ENCODE data around the gene SGCD. TPM values are rescaled to one million over a fixed set of nuclear protein-coding genes. Genes with fewer than 3 reads are reported as not detected.

The SGCD gene
- total RNA-seq, 1 donor = 0.10 TPM

DNA sequence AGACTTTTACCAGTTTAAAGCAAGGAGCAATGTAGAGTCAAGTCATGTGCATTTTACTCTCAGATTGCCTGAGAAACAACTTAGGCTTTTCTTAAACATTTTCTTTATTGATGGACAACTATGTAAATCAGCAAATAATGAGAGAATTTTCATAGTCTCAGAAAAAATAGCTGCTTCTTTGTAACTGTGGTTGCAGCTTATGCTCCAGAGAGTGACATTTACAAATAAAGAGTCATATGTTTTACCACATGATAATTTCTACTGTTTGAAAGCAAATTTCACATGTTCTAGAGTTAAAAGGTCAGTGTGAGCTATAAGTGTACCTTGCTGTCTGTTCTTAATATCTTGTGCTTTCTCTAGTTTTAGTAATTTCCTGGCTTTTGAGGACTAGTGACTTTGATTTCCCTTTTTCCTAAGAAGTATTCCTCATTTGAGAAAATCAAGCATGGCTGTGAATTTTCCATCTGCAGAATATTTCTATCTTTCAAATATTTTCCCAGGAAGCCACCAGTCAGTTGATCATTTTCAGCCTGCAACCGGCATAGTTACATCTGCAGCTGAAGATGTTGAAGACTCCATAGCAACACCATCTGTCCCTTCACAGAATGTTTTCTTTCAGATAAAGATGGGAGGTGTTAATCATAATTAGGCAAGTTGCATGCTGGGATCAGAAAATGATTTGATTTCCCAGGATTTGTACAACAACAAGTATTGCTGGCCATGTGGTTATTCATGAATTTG lies 229.9 kb downstream of the SGCD start:
- H3K27me3 ChIP-seq (ENCODE audit: insufficient read depth, low read length) = no peaks in the 10 kb centered on the region
- H3K4me1 ChIP-seq (ENCODE audit: insufficient read depth, low read length) = no peaks in the 10 kb centered on the region
- no peak overlapping the region for H3K4me3 ChIP-seq (ENCODE audit: low read length)
- H3K9me3 ChIP-seq (ENCODE audit: low read depth, low read length) = no peaks in the 10 kb centered on the region

DNA sequence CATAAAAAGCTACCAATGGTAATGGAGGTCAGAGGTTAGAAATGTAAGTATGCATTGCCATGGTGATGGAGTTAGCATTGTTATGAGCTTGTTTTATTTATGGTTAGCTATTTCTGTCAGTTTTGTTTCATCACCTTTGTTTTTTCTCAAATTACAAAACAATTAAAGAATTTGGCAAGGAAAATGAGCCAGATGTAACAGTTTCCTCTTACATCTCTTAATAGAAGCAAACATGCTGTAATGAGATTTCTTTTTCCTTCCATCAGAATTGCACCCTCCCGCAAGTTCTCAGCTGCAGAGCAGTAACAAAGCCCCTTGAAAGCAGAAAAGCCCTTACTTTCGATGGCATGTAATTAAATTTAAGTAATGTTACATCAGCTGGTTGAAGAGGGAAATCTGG lies 233.0 kb downstream of the SGCD start:
- H3K4me3 ChIP-seq (ENCODE audit: low read length) = no peak overlapping the region
- H3K4me1 ChIP-seq (ENCODE audit: insufficient read depth, low read length) = no peaks in the 10 kb centered on the region
- H3K27me3 ChIP-seq (ENCODE audit: insufficient read depth, low read length) = no peaks in the 10 kb centered on the region
- H3K9me3 ChIP-seq (ENCODE audit: low read depth, low read length) = no peaks in the 10 kb centered on the region

DNA sequence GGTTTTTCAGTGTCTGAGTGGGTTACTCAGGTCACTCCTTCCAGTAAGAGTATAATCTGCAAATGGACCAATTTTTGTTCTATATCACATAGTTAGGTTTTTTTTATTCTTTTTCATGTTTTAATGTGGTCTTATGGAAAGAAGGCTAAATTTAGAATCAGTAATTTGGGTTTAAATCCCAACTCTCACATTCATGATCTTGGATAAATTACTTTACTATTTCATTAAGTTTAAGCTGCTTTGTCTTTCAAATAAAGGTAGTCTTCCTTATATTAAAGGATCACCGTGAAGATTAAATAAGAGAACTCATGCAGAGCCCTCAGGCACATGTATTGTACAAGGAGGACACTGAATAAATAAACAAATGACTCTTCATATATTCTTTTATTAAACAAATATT lies 234.7 kb downstream of the SGCD start:
- Histone ChIP-seq H3K4me1 (ENCODE audit: insufficient read depth, low read length) (no peaks in the 10 kb centered on the region), H3K9me3 (ENCODE audit: low read depth, low read length) (no peaks in the 10 kb centered on the region), H3K4me3 (ENCODE audit: low read length) (no peak overlapping the region), H3K27me3 (ENCODE audit: insufficient read depth, low read length) (no peaks in the 10 kb centered on the region)

DNA sequence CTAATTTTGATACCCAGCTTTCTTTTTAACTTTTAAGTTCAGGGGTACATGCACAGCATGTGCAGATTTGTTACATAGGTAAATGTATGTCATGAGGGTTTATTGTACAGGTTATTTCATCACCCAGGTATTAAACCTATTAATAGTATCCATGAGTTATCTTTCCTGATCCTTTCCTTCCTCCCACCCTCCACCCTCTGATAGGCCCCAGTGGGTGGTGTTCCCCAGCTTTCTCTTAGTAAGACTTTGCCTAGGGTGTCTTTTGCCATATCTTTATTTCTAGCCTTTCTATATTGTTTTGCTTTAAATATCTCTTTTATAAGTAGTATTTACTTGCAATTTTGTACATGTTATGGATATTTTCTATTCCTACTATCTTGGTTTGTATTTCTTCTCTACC lies 243.7 kb downstream of the SGCD start:
- H3K27me3 ChIP-seq (ENCODE audit: insufficient read depth, low read length) = no peaks in the 10 kb centered on the region
- H3K9me3 ChIP-seq (ENCODE audit: low read depth, low read length) = no peaks in the 10 kb centered on the region
- no peak overlapping the region for H3K4me3 ChIP-seq (ENCODE audit: low read length)
- H3K4me1 ChIP-seq (ENCODE audit: insufficient read depth, low read length) = no peaks in the 10 kb centered on the region

DNA sequence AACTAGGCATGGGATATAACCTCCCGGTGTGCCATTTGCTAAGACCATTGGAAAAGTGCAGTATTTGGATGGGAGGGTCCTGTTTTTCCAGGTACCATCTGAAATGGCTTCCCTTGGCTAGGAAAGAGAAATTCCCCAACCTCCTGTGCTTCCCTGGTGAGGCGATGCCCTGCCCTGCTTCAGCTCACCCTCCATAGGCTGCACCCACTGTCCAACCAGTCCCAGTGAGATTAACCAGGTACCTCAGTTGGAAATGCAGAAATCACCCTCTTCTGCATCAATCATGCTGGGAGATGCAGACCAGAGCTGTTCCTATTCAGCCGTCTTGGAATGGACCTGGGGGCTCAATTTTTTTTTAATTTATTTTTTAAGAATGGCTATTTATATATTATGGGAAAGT lies 254.8 kb downstream of the SGCD start:
- peaks cover 2% of the 10 kb centered on the region for H3K27me3 ChIP-seq (ENCODE audit: insufficient read depth, low read length)
- H3K4me3 ChIP-seq (ENCODE audit: low read length) = no peak overlapping the region
- no peaks in the 10 kb centered on the region for H3K4me1 ChIP-seq (ENCODE audit: insufficient read depth, low read length)
- H3K9me3 ChIP-seq (ENCODE audit: low read depth, low read length) = no peaks in the 10 kb centered on the region

DNA sequence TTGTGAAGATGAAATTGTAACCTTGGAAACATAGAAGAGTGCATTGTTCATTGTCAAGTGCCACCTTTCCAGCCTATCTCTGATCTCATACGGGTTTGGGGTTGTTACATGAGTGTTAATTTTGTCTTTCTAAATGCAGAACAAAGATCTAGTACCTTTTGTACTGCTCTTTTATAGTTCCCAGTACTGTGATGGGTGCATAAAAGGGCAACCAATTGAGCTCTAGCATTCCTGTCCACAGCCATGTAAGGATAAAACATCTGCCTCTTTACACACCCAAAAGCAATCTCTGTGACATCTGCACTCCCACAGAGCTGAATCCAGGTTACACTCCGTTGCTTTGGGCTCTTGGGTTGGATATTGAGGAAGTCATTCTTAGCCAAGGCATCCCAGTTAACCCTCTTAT lies 255.2 kb downstream of the SGCD start:
- Histone ChIP-seq H3K4me3 (ENCODE audit: low read length) (no peak overlapping the region), H3K4me1 (ENCODE audit: insufficient read depth, low read length) (no peaks in the 10 kb centered on the region), H3K9me3 (ENCODE audit: low read depth, low read length) (no peaks in the 10 kb centered on the region), H3K27me3 (ENCODE audit: insufficient read depth, low read length) (peaks cover 2% of the 10 kb centered on the region)

DNA sequence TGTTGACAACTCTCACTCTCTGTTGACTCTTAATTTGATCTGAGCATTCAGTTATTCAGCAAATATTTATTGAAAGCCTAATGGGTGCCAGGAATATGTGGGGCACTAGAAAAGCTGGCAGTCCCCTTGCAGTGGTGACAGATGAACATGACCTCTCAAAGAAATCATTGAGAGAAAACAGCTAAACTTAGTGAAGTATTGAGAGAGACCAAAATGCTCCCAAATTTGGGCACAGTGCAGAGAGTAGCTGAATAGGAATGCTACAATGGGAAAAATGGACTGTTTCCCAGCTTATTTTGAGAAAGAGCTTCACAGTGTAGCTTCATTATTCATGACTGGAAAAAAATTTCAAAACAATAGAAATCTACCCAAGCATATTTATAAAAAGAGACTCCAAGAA lies 257.9 kb downstream of the SGCD start:
- Histone ChIP-seq H3K9me3 (ENCODE audit: low read depth, low read length) (no peaks in the 10 kb centered on the region), H3K4me1 (ENCODE audit: insufficient read depth, low read length) (no peaks in the 10 kb centered on the region), H3K27me3 (ENCODE audit: insufficient read depth, low read length) (peaks cover 2% of the 10 kb centered on the region), H3K4me3 (ENCODE audit: low read length) (no peak overlapping the region)

DNA sequence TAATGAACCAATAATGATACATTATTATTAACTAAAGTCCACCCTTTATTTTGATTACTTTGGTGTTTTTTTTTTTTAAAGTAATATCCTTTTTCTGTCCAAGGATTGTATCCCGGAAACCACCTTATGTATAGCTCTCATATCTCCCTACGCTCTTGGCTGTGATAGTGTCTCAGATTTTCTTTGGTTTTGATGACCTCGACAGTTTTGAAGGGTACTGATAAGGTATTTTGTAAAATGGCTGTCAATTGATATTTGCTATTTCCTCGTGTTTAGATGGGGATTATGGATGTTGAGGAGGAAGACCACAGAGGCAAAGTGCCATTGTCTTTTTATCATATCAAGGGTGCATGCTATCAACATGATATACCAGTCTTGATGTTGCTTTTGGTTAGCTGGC lies 259.0 kb downstream of the SGCD start:
- Histone ChIP-seq H3K4me1 (ENCODE audit: insufficient read depth, low read length) (no peaks in the 10 kb centered on the region), H3K27me3 (ENCODE audit: insufficient read depth, low read length) (peaks cover 2% of the 10 kb centered on the region), H3K9me3 (ENCODE audit: low read depth, low read length) (no peaks in the 10 kb centered on the region), H3K4me3 (ENCODE audit: low read length) (no peak overlapping the region)

DNA sequence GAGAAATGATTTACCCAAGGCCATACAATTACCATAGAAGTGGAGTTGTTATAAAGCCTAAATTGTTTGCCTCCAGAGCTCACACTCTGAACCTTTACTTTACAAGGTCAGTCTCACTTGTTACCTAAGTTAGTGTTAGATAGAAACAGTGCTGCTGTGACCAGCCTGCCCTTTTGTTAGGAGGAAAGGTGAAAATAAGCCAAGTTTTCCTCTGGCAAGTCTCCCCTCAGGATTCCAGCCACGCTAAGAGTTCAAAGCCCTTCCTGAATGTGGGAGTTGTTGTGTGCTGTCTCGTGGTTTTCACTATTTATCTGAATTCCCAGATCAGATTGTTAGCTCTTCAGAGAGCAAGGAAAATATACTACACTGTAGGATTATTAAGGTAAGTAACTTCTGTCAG lies 260.0 kb downstream of the SGCD start:
- Histone ChIP-seq H3K27me3 (ENCODE audit: insufficient read depth, low read length) (peaks cover 2% of the 10 kb centered on the region), H3K4me1 (ENCODE audit: insufficient read depth, low read length) (no peaks in the 10 kb centered on the region), H3K9me3 (ENCODE audit: low read depth, low read length) (no peaks in the 10 kb centered on the region), H3K4me3 (ENCODE audit: low read length) (no peak overlapping the region)

DNA sequence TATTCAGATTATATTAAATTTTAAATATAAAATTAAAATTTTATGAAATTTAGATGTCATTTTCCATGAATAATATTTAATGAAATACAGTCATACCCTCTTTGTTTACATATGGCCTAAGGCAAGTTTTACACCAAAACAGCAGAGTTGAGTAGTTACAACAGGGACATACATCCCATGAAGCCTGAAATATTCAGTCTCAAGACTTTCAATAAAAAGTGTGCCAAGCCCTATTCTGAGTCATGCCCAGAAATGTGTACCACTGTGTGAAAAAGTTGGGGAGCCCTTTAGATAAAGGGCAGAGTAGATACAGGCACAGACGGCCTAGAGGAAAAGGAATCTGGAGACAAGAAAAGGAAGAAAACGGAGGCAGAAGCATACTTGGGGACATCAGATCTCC lies 261.3 kb downstream of the SGCD start:
- Histone ChIP-seq H3K9me3 (ENCODE audit: low read depth, low read length) (no peaks in the 10 kb centered on the region), H3K4me1 (ENCODE audit: insufficient read depth, low read length) (no peaks in the 10 kb centered on the region), H3K4me3 (ENCODE audit: low read length) (no peak overlapping the region), H3K27me3 (ENCODE audit: insufficient read depth, low read length) (peaks cover 2% of the 10 kb centered on the region)

DNA sequence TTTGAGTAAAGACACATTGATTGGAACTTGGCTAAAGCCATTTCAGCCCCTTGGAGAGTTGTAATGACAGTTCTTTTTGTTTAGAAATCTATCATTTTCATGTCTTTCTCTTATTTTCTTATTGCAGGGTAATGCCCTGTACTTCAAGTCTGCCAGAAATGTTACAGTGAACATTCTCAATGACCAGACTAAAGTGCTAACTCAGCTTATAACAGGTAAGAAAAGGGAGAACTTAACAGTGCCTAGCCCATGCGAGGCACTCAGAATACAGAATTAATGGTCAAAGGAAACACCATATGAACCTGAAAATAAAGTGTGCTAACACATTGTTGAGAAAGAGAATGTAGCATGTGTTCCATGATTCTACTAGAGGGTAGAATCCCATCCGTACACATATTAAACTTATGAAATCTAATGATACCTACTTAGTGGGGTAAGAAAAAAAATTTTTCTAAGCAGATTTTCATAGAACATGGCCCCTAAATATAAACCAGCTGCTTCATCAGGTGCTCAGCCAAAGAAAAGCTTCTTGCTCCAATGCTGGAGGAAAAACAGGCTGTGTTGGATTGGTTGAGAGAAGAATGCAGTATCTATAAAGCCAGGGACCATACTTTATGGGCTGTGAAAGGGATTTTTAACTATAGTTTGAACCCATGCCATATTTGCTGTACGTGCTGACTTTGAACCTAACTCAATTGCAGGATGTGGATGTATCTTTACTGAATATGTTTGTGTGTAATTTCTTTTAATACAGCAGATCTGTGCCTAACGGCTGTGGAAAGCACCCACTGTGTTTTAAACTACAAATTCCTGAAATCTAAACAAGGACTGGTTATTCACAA lies 262.4 kb downstream of the SGCD start:
- peaks cover 2% of the 10 kb centered on the region for H3K27me3 ChIP-seq (ENCODE audit: insufficient read depth, low read length)
- H3K4me1 ChIP-seq (ENCODE audit: insufficient read depth, low read length) = no peaks in the 10 kb centered on the region
- H3K4me3 ChIP-seq (ENCODE audit: low read length) = no peak overlapping the region
- no peaks in the 10 kb centered on the region for H3K9me3 ChIP-seq (ENCODE audit: low read depth, low read length)

DNA sequence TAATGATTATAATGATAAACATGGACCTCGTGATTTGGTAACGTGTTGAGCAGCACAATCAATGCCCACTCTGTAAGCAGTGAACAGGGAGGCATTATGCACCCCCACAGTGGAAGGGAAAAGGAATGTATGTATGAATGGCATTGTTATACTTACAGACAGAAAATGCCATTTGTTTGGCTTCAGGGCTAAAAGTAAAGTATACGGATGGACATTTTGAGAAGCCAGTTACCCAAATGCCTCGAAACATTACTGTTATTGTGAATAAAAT lies 262.9 kb downstream of the SGCD start:
- H3K4me1 ChIP-seq (ENCODE audit: insufficient read depth, low read length) = no peaks in the 10 kb centered on the region
- H3K4me3 ChIP-seq (ENCODE audit: low read length) = no peak overlapping the region
- no peaks in the 10 kb centered on the region for H3K9me3 ChIP-seq (ENCODE audit: low read depth, low read length)
- peaks cover 2% of the 10 kb centered on the region for H3K27me3 ChIP-seq (ENCODE audit: insufficient read depth, low read length)

DNA sequence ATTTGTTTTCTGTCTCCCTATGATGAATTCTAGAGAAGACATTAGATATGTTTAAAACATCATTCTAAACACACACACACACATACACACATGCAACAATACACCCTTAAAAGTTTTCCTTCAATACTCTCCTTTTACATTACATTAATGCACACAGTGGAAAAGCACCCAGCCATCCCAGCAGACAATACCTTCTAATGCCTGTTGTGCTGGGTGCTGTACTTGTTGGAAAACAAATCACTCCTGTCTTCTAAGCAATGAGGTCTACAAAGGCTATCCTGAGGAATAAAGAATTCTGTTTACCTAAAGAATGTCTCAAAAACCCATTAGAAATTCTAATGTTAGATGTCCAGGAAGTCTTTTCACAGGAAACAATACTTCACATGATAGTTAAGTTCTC lies 264.0 kb downstream of the SGCD start:
- H3K4me3 ChIP-seq (ENCODE audit: low read length) = no peak overlapping the region
- no peaks in the 10 kb centered on the region for H3K27me3 ChIP-seq (ENCODE audit: insufficient read depth, low read length)
- H3K4me1 ChIP-seq (ENCODE audit: insufficient read depth, low read length) = no peaks in the 10 kb centered on the region
- no peaks in the 10 kb centered on the region for H3K9me3 ChIP-seq (ENCODE audit: low read depth, low read length)

DNA sequence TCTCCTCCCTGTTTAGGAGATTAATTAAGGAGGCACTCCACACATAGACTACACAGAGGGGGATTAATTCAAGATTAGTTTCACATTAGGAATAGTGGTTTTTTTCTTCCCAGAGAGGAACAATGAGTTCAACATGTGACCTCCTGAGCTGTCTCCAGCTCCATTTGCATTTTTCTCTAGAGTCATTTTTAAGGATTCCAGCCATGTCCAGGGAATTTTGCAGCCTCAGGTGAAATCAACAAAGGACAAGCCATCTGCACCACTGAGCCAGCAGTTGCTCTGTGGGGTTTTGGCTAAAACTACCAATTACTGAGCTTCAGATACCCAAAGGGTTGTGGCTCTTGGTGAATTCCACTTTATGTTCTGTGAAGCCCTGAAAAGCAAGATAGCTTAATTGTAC lies 264.7 kb downstream of the SGCD start:
- H3K27me3 ChIP-seq (ENCODE audit: insufficient read depth, low read length) = no peaks in the 10 kb centered on the region
- no peaks in the 10 kb centered on the region for H3K9me3 ChIP-seq (ENCODE audit: low read depth, low read length)

DNA sequence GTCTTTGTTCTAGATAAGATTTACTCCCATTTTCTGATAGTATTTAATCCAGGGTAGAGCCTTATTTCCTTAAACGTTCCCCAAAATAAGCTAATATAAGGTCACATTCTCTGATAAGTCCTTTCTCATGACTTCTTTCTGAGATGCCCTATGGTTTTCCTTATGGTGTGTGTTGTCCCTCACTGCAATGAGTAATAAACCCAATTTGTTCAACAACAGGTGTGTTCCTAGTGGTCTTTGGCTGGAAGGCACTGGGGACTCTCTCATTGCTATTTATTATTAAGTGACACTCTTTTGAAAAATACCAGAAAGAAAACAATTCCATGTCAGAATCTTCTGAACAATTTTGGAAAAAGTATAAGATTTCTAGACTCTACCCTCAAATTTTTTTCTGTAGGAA lies 266.6 kb downstream of the SGCD start:
- Histone ChIP-seq H3K4me1 (ENCODE audit: insufficient read depth, low read length) (no peaks in the 10 kb centered on the region), H3K9me3 (ENCODE audit: low read depth, low read length) (no peaks in the 10 kb centered on the region), H3K27me3 (ENCODE audit: insufficient read depth, low read length) (no peaks in the 10 kb centered on the region), H3K4me3 (ENCODE audit: low read length) (no peak overlapping the region)

More for the DNA sequence above, 264.7 kb downstream of the SGCD start:
- Histone ChIP-seq H3K4me1 (ENCODE audit: insufficient read depth, low read length) (no peaks in the 10 kb centered on the region), H3K4me3 (ENCODE audit: low read length) (no peak overlapping the region)

DNA sequence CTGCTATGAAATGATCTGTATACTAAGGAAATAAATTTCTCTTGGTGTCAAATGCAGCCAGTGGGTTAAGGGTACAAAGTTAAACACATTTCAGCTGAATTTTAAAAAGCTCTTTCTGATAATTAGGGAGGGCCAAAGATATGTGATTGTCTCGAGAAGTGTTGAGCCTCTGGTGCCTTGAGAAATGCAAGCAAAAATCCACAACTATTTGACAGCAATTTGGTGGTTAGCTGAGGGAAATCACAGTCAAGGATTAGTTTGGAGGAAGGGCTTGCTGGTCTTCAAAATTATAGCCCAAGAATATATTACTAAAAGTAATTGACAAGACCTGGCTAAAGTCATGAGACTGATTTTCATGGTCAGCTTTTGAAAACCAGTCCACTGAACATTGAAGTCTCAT lies 267.4 kb downstream of the SGCD start:
- H3K27me3 ChIP-seq (ENCODE audit: insufficient read depth, low read length) = no peaks in the 10 kb centered on the region
- no peak overlapping the region for H3K4me3 ChIP-seq (ENCODE audit: low read length)
- H3K9me3 ChIP-seq (ENCODE audit: low read depth, low read length) = no peaks in the 10 kb centered on the region

More for the DNA sequence above, 267.4 kb downstream of the SGCD start:
- H3K4me1 ChIP-seq (ENCODE audit: insufficient read depth, low read length) = no peaks in the 10 kb centered on the region
